H1 (cell line): Measurements from ENCODE around the gene BACE2. TPM values are rescaled to one million over a fixed set of nuclear protein-coding genes. Genes with fewer than 3 reads are reported as not detected.

Experiments
- HDAC2 ChIP-seq, 2 experiments: fragments of 300-600 bp in 1 of 2; sonication (generic) in 1 of 2; IDR thresholded peaks; 2 replicates each; pipeline ENCODE4 v1.6.1; 2011 to 2012; ENCODE audit warnings: low read depth in 2 of 2, low read length in 2 of 2, mild to moderate bottlenecking in 2 of 2, moderate library complexity in 2 of 2, borderline replicate concordance in 1 of 2, inconsistent platforms in 1 of 2
- POU5F1 ChIP-seq: IDR thresholded peaks from 2 replicates; pipeline ENCODE4 v1.6.1; 2011; ENCODE audit warnings: low read depth, mild to moderate bottlenecking, low read length, moderate library complexity
- microRNA-seq, 2 experiments: library from miRNA; unstranded; fragments of <30 nt; microRNA quantifications; one replicate each; pipeline versions ENCODE4 to v1.2.0, GENCODE V29; 2016 to 2020; ENCODE audit warnings: borderline microRNAs expressed in 2 of 2, borderline number of aligned reads in 2 of 2, borderline replicate concordance in 1 of 2
- polyA plus RNA-seq, 7 experiments: library from polyadenylated mRNA; depleted of rRNA in 3 of 7; stranded (reverse) in 5 of 7; unstranded in 2 of 7; fragments of >200 nt in 5 of 7; fragments of 200-250 nt in 2 of 7; gene quantifications; 1 replicate in 5 of 7; 2 replicates in 1 of 7; 4 replicates in 1 of 7; pipeline versions ENCODE4 v1.2.1 to v1.2.3, GENCODE V29; 2011 to 2013; ENCODE audit warnings: missing spikeins in 2 of 7, mixed read lengths in 2 of 7
- small RNA-seq: library from polyadenylated mRNA; stranded (forward); fragments of <200 nt; extraction: miRNeasy Mini kit (QIAGEN cat#:217004); gene quantifications from one replicate; pipeline ENCODE3, GENCODE V24; 2013; ENCODE audit not compliant: insufficient read depth
- total RNA-seq: library from RNA; stranded (reverse); fragmentation: NEBNext Ultra II Directional; extraction: Animal tissue kit (Norgen Biotek cat#: 25700); gene quantifications from 2 replicates; pipeline ENCODE4 v1.2.1, GENCODE V29; 2021

The BACE2 gene
- total and polyA plus RNA-seq, 2 of the 8 experiments (the other 6 are each of a cell fraction or from before 2014, with no cell fraction given): 8.1 to 10.9 TPM

GRCh38 chr21:41328660-41329607 lies 161.0 kb downstream of the BACE2 start (continued):
- TF ChIP-seq HDAC2 (IDR thresholded peaks at IDR 0.05; ENCODE audit: borderline replicate concordance in 1 of 2, low read depth in 2 of 2, low read length in 2 of 2) (no peak), POU5F1 (no peak)
- TF ChIP-seq, all 59 proteins: peak for 0

Small RNA genes lying within 50 kb of the gene (microRNA-seq; reads per million reads assigned to microRNA genes)
- gene MIR3197: 0 reads per million in 2 experiments

Small RNA genes lying within 50 kb of the gene (small RNA-seq; reads per million reads assigned to genes)
- not detected for gene MIR3197

Other genes with a start within 250 kb of the BACE2 start
- gene FAM3B, start 148.6 kb downstream of the BACE2 start, total RNA-seq: 2.0 and 3.1 TPM in 2 replicates
- gene FAM3B, start 148.6 kb downstream of the BACE2 start, polyA plus RNA-seq (2011; rRNA removed): 2.0 TPM in 2 replicates
- gene MX2, start 193.9 kb downstream of the BACE2 start, total RNA-seq: 8.9 TPM in 2 replicates
- gene MX2, start 193.9 kb downstream of the BACE2 start, polyA plus RNA-seq (2011; rRNA removed): 2.8 and 3.1 TPM in 2 replicates